ENCODE measurements around the gene CSRP3. TPM values are rescaled to one million over a fixed set of nuclear protein-coding genes. Genes with fewer than 3 reads are reported as not detected.

Gene CSRP3
- total and polyA plus RNA-seq, 3 donors from 2014 or later = 20.3 TPM; not detected in 2

- intact Hi-C loops (cut with DNase I; ENCODE audit: low total_unique reads) = no loop called here
- TF ChIP-seq POLR2A (IDR thresholded peaks at IDR 0.05) (no peak), CTCF (IDR thresholded peaks at IDR 0.05) (no peak)
- H3K4me3 ChIP-seq = no peak overlapping the region
Measured at GRCh38 chr11:19226378-19227195, 24.8 kb upstream of the CSRP3 start.

GRCh38 chr11:19225581-19225980, 23.8 kb upstream of the CSRP3 start:
- no peaks in the 10 kb centered on the region for H3K36me3 ChIP-seq (ENCODE audit: low read depth, missing control alignments)
- H3K27me3 ChIP-seq = no peaks in the 10 kb centered on the region
- H3K4me3 ChIP-seq = no peak overlapping the region
- DNase-seq = no peak
- intact Hi-C loops (cut with DNase I; ENCODE audit: low total_unique reads) = no loop called here
- no peak for TF ChIP-seq POLR2A (IDR thresholded peaks at IDR 0.05)
- TF ChIP-seq CTCF (IDR thresholded peaks at IDR 0.05) = no peak
- WGBS, 2 donors = 94 to 95% methylated on average over 3 of the region's 3 CpGs
- H3K27ac ChIP-seq = no peak overlapping the region
- no peaks in the 10 kb centered on the region for H3K4me1 ChIP-seq
- no peaks in the 10 kb centered on the region for H3K9me3 ChIP-seq

More at GRCh38 chr11:19226378-19227195, 24.8 kb upstream of the CSRP3 start:
- Histone ChIP-seq H3K27me3 (no peaks in the 10 kb centered on the region), H3K27ac (no peak overlapping the region), H3K4me1 (no peaks in the 10 kb centered on the region), H3K36me3 (ENCODE audit: low read depth, missing control alignments) (no peaks in the 10 kb centered on the region), H3K9me3 (no peaks in the 10 kb centered on the region)
- no peak for DNase-seq
- 87 to 93% methylated on average over 6 of the region's 6 CpGs for WGBS, 2 donors

GRCh38 chr11:19225123-19225522, 23.3 kb upstream of the CSRP3 start:
- Histone ChIP-seq H3K9me3 (no peaks in the 10 kb centered on the region), H3K27ac (no peak overlapping the region), H3K4me3 (no peak overlapping the region), H3K4me1 (no peaks in the 10 kb centered on the region), H3K27me3 (no peaks in the 10 kb centered on the region), H3K36me3 (ENCODE audit: low read depth, missing control alignments) (no peaks in the 10 kb centered on the region)
- WGBS, 2 donors = 95 to 96% methylated on average over 6 of the region's 6 CpGs
- no peak for DNase-seq
- intact Hi-C loops (cut with DNase I; ENCODE audit: low total_unique reads) = no loop called here
- TF ChIP-seq CTCF (IDR thresholded peaks at IDR 0.05) = no peak

- no peaks in the 10 kb centered on the region for H3K9me3 ChIP-seq
- no peaks in the 10 kb centered on the region for H3K27me3 ChIP-seq
- DNase-seq = no peak
- H3K36me3 ChIP-seq (ENCODE audit: low read depth, missing control alignments) = no peaks in the 10 kb centered on the region
- WGBS, 2 donors = 35 to 61% methylated on average over 3 of the region's 3 CpGs
- intact Hi-C loops (cut with DNase I; ENCODE audit: low total_unique reads) = no loop called here
- TF ChIP-seq CTCF (IDR thresholded peaks at IDR 0.05) = no peak
- TF ChIP-seq POLR2A (IDR thresholded peaks at IDR 0.05) = no peak
- H3K27ac ChIP-seq = no peak overlapping the region
- no peaks in the 10 kb centered on the region for H3K4me1 ChIP-seq
- no peak overlapping the region for H3K4me3 ChIP-seq
Measured at GRCh38 chr11:19220903-19221724, 19.3 kb upstream of the CSRP3 start.

Data from testis (tissue), 3 donors.